ENCODE results near the gene KCTD1.

DNA sequence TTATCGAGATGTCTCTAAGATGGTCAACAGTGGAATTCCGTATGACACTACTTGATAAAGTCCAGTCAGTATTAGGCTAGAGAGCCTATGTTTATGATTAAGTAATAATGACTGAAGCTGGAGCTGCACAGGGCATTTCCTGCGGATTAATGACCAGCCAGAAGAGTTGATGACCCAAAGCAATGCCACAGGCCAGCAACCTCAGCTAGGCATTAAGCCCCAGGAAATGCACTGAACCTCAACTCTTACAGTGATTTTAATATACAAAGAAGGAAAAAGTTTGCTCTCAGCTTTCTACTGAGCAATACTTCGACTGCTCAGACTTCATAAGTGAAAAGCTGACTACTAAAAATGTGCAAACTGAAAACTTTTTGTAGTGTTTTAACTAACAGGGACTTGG lies 3.9 kb downstream of the KCTD1 start:
- TF ChIP-seq, protein P1, sequence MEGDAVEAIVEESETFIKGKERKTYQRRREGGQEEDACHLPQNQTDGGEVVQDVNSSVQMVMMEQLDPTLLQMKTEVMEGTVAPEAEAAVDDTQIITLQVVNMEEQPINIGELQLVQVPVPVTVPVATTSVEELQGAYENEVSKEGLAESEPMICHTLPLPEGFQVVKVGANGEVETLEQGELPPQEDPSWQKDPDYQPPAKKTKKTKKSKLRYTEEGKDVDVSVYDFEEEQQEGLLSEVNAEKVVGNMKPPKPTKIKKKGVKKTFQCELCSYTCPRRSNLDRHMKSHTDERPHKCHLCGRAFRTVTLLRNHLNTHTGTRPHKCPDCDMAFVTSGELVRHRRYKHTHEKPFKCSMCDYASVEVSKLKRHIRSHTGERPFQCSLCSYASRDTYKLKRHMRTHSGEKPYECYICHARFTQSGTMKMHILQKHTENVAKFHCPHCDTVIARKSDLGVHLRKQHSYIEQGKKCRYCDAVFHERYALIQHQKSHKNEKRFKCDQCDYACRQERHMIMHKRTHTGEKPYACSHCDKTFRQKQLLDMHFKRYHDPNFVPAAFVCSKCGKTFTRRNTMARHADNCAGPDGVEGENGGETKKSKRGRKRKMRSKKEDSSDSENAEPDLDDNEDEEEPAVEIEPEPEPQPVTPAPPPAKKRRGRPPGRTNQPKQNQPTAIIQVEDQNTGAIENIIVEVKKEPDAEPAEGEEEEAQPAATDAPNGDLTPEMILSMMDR (conservative IDR thresholded peaks at IDR 0.05) = no peak
- TF ChIP-seq ZFX (IDR thresholded peaks at IDR 0.05) = no peak
